ENCODE results near the gene GAL3ST2. TPM values are rescaled to one million over a fixed set of nuclear protein-coding genes. Genes with fewer than 3 reads are reported as not detected.
"Not testable (repeated sequence)": the region's sequence is repeated elsewhere in the genome, so short reads cannot be mapped to it uniquely, and the experiment has no call there.

GAL3ST2 gene
- total RNA-seq, 1 donor from 2014 or later = 0.30 TPM

DNA sequence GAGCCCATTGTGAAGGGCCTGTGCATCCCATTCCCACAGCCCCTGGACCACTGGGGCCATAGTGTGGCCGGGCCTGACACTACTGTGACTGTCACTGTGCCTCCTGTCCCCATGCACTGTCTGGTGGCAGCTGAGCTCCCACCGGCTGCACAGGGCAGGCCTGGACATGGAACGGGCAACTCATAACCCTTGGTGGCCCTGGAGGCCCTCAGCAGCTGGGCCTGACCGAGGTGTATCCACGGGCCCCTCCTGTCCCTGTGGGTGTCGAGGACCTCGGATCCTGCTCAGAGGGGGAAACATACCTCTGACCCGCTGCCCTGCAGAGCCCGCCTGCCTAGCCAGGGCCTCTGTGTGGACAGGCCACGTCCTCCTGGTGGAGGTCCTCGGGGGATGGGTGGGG is 7.8 kb upstream of the GAL3ST2 start:
- DNase-seq = no peak

DNA sequence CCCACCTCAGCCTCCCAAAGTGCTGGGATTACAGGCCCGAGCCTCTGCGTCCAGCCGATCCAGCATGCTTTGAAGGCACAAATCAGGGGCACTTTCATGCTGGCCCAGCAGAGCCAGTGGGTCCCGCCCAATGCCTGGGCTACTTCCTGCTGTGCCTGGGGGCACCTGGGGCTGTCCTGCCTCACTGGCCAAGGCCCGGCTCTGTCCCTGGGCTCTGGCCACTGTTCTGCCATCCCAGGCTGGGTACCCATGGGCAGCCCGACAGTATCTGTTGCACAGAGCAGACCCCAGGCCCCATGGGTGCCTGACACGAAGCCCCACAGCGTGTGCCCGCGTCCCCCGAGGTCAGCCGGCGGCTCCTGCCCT is 6.8 kb upstream of the GAL3ST2 start:
- no peak for DNase-seq

DNA sequence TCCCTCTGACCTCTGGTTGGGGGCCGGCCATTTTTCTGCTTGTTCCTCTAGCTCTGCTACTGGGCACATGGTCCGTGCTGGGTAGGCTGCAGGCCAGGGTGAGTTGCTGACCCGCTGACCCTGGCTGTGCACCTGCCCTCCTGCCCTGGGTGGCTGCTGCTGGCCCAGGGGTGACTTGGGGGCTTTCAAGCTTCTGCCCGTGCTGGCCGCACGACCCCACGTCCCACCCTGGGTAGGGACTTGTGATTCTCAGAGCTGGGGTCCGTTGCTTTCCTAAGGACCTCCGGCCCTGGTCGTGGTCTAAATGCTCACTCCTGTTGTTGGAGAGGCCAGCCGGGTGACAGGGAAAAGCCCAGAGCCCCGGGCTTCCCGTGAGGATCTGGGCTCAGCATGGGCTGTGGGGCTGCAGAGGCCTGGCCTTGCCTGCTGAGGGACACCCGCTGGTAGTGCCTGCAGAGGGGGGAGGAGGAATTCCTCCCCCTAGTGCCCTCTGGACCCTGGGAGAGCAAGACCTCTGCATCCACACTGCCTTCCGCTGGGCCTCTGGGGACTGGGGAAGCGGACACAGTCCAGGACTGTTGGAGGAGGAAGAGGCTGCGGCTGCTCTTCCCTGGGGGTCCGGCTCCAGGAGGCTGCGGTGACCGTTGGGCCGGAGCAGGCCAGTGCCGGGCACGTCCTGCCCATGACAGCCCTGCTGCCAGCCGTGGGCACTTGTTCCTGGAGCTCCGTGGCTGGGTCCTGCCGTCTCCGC is 6.3 kb upstream of the GAL3ST2 start:
- DNase-seq = no peak

DNA sequence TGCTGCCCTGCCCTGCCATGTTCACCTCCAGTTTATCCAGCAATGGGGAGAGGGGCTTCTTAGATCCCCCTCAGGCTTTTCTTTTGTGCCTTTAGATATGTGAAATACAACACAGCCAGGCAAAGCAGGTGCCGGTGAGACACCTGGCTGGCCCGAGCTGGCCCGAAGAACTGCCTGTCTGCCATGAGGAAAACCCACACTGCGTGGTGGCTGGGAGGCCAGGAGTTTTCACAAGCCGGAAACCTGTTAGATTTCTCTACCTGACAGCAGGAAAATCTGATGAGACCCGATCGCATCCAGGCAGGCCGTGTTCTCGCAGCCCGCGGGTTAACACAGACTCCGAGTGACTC is 5.7 kb upstream of the GAL3ST2 start:
- no peak for DNase-seq

DNA sequence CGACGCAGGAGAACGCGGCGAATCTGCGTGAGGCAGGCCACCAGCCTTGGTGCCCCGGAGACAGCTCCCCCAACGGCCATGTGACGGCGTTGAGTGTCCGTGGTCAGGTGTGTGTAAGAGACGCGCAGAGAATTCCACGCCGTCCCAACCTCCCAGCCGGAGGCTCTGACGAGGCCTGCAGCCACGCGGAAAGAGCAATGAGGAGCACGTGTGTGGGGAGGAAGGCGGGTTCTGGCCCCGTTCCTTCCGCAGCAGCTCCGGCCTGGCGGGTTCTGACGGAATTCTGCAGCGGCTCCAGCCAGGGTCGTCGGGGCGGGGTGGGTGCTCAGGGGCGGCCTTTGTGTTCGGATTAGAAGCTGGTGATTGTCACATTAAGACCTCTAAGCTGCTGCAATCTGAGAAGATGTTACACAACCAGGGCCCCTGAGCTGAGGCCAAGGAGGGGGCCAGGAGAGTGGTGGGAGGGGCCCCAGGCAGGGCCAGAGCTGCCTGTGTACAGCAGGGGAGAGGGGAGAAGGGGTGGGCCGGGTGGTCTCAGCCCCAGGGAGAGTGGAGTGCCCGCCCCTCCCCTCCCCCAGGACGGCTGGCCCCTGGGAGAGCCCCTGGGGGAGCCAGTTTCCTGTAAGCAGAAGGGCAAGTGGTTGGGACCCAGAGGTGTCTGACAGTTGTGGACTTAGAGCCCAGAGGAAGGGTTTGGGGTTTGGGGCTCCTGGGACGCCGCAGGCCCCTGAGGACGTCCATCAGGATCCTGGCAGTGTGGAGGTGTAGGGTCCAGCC is 5.1 kb upstream of the GAL3ST2 start:
- no peak for DNase-seq

DNA sequence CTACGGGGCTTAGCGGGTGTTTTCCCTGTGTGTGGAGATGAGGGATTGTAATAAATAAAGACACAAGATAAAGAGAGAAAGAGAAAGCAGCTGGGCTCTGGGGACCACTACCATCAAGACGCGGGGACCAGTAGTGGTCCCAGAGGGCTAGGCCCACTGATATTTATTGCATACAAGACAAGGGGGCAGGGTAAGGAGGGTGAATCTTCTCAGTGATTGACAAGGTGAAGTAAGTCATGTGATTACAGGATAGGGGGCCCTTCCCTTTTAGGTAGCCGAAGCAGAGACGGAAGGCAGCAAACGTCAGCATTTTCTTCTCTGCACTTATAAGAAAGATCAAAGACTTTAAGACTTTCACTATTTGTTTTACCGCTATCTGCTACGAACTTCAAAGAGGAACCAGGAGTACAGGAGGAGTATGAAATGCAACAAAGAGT is 4.5 kb upstream of the GAL3ST2 start:
- no peak for DNase-seq

DNA sequence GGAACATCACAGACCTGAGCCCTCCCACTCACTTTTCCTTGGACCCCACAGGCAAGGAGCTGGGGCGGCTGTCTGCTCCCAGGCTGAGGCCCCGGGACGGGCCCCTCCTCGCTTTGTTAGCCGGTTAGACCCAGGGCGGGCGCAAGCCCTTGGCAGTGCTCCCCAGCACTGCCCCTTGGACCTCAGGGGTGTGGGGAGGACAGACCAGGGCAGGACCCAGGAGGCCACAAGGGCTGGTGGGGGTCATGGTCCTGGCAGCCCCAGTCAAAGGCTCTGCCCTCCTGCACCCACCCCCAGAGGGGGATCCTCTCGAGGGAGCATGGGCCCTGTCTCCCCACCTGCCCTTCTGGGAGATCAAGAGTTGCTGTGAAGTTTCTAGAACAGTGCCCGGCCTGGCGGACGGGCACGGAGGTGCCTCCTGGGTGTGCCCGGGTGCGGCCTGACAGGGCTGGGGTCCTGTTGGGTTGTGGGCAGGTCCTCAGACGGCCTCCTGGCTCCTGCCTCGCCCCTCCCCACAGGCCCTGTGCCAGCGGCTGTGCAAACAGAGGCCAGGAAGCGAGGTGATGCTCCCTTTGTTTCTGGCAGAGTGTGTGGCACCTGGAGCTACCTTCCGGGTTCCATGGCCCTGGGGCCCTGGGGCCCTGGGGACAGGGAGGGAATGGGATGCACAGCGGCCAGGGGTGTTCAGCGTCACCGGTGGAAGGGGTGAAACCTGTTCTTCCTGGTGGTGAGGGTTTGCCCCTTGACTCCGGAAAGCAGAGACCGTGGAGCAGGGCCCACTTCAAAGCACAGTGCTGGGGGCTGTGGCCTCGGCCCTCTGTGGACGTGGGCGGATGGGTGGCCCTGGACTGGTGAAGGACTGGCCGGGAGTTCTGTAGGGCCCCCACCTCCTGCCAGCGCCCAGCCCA is 2.9 kb upstream of the GAL3ST2 start:
- no peak for DNase-seq

GRCh38 chr2:241774419-241775222 is 2.0 kb upstream of the GAL3ST2 start:
- DNase-seq = no peak

DNA sequence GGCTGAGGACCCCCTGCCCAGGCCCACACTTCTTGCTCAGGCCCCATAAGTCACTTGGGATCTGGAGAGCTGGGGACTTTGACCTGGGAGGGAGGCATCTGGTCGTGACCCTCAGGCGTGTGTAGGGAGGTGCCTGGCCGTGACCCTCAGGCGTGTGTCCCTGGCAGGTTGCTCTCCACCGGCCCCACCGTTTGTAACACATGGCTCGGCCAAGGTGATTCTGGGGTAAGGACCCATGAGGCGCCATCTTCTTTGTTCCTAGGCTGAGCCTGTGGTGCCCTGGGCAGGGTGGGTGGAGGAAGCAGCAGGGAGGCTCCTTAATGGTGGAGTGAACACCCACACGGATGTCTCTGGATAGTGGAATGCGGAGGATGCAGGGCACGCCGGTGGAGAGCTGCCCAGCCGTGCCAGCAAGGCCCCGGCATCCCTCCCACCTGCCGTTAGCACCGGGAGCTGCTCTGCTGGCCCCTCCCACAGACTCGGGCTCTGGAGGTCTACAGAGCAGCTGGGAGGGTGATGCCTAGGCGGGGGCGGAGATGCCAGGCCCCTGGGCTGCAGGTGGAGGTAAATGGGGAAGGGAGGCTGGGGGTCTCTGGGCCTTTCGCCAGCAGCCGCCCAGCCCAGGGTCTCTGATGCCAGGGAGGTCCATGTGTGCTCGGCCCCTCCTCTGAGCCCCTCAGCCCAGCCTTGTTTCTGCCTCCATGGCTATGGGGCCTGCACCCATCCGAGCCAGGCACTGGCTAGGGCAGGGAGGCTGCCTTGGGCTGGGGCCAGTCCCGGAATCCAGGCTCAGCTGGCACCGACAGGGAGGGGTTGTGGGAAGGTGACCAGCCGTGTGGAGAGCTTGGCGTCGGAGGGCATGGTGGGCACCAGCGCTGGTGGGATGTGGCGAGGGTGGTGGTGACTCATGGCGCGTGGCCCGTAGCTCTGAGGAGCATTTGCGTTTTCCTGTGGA is 1.1 kb upstream of the GAL3ST2 start:
- no peak for DNase-seq

DNA sequence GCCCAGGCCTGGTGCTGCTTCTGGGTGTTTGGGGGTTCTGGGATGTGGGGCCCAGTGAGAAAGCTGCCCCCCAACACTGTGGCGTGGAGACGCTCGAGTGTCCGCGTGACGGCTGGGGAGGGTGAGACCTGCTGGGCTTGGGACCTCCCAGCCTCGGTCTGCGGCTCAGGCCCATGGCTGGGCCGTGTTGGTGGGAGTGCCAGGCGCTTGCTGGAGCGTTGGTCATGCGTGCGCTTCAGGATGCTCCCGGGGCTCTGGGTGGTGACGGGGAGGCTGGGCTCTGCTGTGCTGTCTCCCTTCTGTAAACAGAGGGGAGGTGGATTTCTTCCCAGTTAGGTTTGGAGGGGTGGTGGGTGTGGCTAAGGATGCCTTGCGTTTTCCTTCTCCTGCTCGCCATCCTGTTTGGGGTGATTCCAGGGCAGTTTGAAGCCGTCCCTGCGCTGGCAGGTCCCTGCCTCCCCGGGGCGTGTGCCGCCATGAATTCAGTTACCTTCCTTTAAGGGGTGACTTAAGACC is 606 bp downstream of the GAL3ST2 start:
- DNase-seq = no peak

GRCh38 chr2:241777686-241778627 is 1.3 kb downstream of the GAL3ST2 start:
- DNase-seq = no peak

GRCh38 chr2:241780939-241781569 is 4.4 kb downstream of the GAL3ST2 start:
- DNase-seq = no peak

- DNase-seq = not testable (repeated sequence)
Observed at GRCh38 chr2:241782053-241782452, 5.4 kb downstream of the GAL3ST2 start.

DNA sequence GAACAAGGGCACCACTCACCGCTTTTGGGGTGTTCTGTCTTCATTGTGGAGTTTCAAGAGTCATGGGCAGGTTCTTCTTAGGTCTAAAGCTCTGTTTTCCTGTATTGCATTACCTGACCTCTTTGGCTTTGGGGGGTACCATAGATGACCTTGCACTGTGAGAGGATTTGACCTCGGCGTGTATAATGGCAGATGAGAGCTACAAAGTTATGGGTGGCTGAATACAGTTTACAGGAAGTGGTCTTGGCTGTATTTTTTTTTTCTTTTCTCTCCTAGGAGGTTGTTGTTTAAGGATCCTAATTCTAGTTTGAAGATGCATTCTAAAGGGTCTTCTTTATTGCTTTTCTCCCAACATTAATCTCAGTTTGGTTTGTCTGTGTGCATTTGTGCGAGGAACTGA is 11.5 kb downstream of the GAL3ST2 start:
- DNase-seq = no peak

DNA sequence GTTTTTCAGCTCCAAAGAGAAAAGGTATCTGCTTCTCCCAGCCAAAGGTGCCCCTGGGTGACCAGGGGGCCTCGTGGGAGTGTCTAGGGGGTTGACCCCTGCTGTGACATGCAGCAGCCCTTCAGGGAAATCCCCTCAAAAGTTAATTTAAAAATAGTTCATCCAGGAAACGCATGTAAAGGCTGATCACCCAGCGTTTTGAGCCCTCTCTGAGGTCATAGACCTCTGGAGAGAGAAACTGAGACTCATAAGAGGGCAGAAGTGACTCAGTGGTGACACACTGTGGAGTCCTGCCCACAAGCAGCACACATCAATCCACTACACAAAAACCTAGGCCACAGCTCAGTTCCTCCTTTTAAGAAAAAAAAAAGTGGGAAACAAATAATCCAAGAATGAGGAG is 11.9 kb downstream of the GAL3ST2 start:
- no peak for DNase-seq

DNA sequence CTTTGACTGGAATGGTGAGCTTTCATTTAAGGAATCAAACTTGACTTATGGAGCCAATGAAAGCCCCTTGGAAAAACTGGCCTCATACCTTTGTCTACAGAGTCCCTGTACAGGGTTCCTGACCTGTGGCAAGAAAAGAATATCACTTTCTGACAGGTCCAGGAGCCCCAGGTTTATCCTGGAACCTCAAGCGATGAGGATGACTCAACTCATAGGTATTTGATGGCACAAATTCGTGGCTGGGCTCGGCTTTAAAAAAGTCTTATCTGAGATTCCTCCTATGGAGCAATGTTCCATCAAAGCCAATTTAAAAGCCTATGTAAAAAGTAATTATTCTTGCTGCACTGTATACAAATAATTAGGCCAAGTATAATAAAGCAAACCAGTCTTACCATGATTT is 14.8 kb downstream of the GAL3ST2 start:
- DNase-seq = not testable (repeated sequence)

- no peak for DNase-seq
Observed at GRCh38 chr2:241793385-241793784, 16.8 kb downstream of the GAL3ST2 start.

DNA sequence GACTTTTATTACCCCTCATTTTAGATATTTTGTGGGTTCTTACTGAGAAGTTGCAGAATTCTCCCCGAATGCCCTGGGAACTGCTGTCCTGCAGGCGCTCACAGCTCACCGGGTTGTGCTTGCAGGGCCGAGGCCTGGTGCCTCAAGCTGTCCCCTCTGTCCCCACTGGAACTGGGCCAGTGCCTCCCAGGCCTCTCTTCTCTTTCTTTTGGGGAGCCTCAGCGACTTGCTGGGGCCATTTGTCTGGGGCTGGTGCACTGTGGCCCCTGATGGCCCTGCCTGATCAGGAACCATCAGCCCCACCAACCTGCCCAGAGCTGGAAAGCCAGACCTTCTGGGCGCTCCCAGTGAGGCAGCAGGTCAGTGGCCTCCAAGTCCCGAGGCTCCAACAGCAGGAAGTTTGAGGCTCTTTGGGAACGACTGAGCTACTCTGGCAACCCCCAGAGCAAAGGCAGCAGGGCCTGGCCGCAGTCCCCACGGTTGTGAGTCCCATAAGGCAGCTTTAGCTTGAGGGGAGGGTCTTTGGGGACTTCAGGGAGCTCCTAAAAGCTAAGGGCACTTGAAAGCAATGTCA is 17.7 kb downstream of the GAL3ST2 start:
- DNase-seq = no peak
